GM13977 (cell line): ENCODE results near the gene PCSK7.

Experiments used
- DNase-seq: peaks from one replicate; pipeline ENCODE4 v3.0.0; 2012; ENCODE audit warnings: low spot score
- in situ Hi-C: fragments of 300-500 bp; cut with MboI; formaldehyde crosslinking; loops from one replicate; pipeline ENCODE4 v1.12.0; 2022; ENCODE audit warnings: low sequenced_read_pairs, low pct_unique_long_range_greater_than_20kb, mixed read lengths, inconsistent platforms; ENCODE audit not compliant: unreplicated experiment
- TF ChIP-seq, protein P1 (sequence below): IDR thresholded peaks from 2 replicates; pipeline ENCODE4 v1.5.1; 2012; ENCODE audit warnings: mild to moderate bottlenecking, control low read depth; ENCODE audit not compliant: insufficient read depth; ENCODE audit errors: extremely low read depth, missing control alignments

The PCSK7 gene

DNA sequence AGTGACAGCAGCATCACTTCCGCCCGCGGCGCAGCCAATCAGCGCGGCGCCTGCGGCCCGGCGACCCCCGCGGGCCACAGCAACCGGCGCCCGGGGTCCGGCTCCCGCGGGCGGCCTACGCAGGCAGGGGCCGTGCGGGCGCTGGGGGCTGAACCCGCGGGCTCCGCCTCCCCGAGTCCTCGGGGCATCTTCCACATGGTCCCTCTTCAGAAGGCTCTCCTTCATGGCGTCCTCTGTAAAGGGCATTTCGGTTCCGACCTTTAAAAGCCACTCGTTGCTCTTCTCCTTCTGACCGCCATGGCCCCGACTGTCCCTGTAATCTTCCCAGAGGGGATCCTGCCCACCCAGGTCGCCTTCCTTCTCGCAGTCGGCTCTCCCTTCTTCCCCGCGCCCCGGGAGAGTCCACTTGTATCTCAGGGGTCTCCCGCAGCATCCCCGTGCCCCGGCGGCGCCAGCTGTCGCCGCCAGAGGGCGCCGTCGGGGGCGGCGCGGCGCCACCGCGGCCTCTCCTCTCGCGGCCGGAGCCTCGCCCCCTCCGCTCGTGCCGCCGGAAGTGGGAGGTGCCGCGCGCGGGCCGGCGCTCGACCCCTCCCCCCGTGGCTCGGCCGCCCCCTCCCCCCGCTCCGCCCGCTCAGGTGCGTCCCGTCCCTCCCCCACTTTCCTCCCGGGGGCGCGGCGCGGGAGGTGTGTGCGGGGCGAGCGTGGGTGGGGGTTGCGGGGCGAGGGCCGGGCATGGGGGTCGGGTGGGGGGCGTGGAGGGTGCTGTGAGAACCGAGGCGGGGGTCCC lies 412 bp upstream of the PCSK7 start, which contains the start of gene RNF214:
Gene RNF214, plus strand, starts transcription at position 580 of the 787 bp plus-strand sequence. CDS start 1,602 bp downstream, outside the sequence.
- TF ChIP-seq, protein P1, sequence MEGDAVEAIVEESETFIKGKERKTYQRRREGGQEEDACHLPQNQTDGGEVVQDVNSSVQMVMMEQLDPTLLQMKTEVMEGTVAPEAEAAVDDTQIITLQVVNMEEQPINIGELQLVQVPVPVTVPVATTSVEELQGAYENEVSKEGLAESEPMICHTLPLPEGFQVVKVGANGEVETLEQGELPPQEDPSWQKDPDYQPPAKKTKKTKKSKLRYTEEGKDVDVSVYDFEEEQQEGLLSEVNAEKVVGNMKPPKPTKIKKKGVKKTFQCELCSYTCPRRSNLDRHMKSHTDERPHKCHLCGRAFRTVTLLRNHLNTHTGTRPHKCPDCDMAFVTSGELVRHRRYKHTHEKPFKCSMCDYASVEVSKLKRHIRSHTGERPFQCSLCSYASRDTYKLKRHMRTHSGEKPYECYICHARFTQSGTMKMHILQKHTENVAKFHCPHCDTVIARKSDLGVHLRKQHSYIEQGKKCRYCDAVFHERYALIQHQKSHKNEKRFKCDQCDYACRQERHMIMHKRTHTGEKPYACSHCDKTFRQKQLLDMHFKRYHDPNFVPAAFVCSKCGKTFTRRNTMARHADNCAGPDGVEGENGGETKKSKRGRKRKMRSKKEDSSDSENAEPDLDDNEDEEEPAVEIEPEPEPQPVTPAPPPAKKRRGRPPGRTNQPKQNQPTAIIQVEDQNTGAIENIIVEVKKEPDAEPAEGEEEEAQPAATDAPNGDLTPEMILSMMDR, result peak; percentile 96
- in situ Hi-C loops, result loop anchor here (10.0 kb wide), 1 partner anchor 63 kb away; the partner anchor contains the start of gene BACE1-AS
- peak; percentile 99 for DNase-seq

DNA sequence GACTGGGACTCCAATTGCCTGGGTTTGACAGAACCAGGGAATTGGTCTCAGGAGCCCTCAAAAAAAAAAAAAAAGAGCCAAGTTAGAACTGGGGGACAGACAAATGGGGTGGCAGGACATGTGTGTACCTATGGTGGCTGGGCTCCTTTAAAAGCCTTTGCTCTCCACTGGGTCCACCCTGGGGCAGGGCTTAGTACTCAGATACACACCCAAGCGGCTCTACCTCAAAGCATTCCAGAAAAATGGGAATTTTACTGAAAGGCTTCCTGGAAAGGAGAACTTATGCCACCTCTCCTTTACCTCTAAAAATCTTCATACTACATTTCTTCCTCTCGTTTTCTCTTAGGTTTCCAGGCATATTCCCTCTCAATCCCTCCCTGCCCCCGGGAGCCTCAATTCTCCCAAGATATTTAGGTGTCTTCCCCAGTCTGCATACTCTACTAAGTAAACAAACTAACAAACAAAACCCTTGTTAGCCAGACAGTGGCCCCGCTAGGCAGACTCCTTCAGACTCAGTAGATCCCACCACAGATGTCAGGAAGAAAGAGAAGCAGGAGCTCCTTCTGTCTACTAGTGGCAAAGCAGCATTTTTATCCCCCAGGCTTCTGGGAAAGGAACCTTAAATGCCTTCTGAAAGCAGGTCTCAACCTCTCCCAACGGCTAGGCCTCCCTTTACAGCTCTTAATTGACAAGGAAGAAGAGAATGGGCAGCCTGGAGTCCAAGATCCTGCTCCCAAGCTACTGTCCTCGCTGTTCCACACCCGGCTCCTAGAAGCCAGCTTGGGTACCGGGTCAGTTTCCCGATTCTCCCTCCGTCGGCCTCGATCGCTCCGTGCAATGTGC lies 653 bp downstream of the PCSK7 start:
- in situ Hi-C loops, result loop anchor here (10.0 kb wide), 1 partner anchor 64 kb away; the partner anchor contains the start of gene BACE1-AS
- no peak for DNase-seq
- TF ChIP-seq, protein P1, result no peak

DNA sequence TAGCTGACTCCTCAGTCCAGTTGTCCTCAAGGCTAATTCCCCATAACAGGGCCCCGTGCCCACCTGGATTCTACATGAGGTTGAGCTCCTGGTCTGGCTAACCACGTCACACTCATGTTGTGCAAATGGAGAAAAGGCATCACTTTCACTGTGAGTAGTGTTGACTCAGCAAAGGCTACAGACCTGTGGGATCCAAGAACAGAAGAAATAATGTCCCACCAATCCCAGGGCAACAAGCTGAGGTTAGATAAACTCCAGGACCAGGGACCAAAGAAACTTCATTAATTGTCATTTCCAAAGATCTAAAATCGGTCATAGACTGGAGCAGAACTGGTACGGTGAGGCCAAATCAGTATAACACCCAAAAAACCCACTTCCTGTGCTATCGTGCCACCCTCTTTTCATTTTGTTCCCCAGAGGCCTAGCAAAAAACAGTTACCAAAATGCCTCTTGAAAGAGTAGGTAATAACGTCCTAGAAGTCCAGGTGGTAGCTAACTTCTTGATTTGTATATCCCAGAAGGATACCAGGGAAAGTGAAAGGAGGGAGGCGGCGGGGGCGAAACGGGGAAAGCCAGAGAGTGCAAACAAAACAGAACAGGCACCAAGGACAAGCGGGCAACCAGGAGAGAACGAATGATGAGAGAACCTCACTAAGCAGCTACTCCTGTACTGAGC lies 1.4 kb downstream of the PCSK7 start:
- in situ Hi-C loops, result loop anchor here (10.0 kb wide), 1 partner anchor 64 kb away; the partner anchor contains the start of gene BACE1-AS
- TF ChIP-seq, protein P1, result no peak
- DNase-seq, result peak; percentile 53

DNA sequence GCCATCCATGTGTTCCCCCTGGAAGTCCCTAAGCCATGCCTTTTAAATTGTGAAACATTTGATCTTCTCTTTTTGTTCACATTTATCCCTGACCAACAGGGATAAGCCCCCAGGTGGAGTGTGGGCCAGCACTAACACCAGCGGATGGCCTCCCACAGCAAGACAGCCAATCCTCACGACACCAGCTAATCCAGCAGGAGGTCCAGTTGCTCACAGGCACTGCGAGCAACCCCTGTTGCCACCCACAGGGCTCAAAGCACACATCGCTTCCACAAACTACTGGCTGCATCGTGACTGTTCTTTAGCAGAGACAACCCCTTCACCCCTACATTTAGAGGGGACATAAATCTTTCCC lies 2.0 kb downstream of the PCSK7 start:
- TF ChIP-seq, protein P1, result no peak
- no peak for DNase-seq
- in situ Hi-C loops, result loop anchor here (10.0 kb wide), 1 partner anchor 65 kb away; the partner anchor contains the start of gene BACE1-AS

DNA sequence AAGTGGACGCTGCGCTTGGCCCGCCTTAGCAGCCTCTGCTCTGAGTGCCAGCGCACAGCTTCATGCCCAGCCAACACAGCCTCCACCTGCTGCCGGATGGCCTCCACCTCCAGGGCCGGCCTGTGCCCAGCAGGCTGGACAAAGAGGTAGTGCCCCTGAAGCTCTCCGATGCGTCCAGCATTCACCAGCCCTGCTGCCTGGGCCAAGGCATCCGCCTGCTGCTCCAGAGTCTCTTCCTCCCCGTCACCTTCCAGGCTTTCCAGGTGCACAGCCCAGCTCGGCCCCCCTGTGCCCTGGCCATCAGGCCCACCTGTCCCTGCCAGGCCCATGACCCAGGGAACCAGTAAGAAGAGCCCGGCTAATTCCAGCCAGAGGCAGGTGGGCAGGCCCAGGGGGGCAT lies 2.5 kb downstream of the PCSK7 start:
- no peak for DNase-seq
- in situ Hi-C loops, result no loop called here
- TF ChIP-seq, protein P1, result no peak

DNA sequence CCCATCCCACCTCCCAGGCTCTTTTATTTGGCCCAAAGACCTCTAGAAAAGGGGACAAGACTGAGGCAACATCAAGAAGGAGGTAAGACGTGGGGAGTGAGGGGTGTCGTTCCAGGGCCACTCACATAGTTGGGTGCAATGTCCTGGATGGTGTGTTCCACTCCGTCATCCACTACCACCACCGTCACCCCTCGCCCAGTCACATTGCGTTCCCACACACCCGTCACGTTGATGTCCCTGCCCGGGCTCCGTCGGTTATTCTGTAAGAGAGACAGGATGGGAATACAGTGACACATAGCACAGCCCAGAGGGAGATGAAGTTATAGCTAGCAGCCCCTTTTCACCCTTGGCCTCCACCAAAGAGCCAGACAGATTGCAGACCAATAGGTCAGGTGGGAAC lies 3.8 kb downstream of the PCSK7 start:
- in situ Hi-C loops, result no loop called here
- TF ChIP-seq, protein P1, result no peak
- DNase-seq, result no peak
